Right ventricle myocardium inferior (tissue), 1 donor: ENCODE data around the gene ETV4. TPM values are rescaled to one million over a fixed set of nuclear protein-coding genes. Genes with fewer than 3 reads are reported as not detected.
"Not testable (repeated sequence)": the region's sequence is repeated elsewhere in the genome, so short reads cannot be mapped to it uniquely, and the experiment has no call there.

ENCODE experiments used
- ATAC-seq: fragments of 200-7000 bp; cut with Tn5 transposase; one replicate; pipeline ENCODE4 v1.9.1; 2020; ENCODE audit warnings: mild to moderate bottlenecking, moderate library complexity
- DNase-seq: peaks from one replicate; pipeline ENCODE4 v3.0.0; 2021; ENCODE audit errors: missing footprints
- intact Hi-C: fragments of 100-400 bp; cut with DNase I; formaldehyde crosslinking; loops from one replicate; pipeline ENCODE4 v1.11.0; 2022
- total RNA-seq: library from RNA; stranded (reverse); fragmentation: NEBNext Ultra II Directional; extraction: Animal tissue kit (Norgen Biotek cat#: 25700); gene quantifications from one replicate; pipeline ENCODE4 v1.2.1, GENCODE V29; 2021
- donor health status: DM: no; HTN: yes; CAD: no; lungs with severe emphysema.

The ETV4 gene
- total RNA-seq, 1 donor from 2014 or later, result 0.41 TPM

DNA sequence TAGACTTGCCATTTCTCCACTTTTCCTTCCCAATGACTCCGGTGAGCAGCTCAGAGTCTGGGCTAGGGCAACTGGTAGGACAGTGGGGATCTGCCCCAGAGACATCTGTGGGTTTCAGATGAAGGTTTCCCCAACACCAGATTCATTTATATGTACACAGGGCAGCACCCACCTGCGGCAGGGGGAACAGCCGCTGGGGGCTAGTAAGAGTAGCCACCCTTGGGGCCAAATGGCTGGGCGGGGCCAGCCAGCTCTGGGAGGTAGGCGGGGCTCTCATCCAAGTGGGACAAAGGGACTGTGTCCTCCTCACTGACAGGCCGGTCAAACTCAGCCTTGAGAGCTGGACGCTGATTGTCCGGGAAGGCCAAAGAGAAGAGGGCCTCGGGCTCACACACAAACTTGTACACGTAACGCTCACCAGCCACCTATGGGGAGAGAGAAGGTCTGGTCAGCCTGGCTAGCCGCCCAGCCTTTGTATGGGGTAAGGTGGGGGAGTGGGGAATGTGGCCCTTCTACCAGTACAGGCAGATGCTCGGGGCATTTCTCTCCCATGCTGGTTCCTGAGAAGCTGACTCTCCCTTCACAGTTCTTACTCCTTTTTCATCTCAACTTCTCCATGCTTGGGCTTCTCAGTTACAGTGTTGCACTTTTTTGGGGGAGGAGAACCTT lies 17.7 kb downstream of the ETV4 start:
- ATAC-seq (peak; percentile 31), DNase-seq (no peak)
- intact Hi-C loops, result no loop called here

- DNase-seq (no peak), ATAC-seq (no peak)
- intact Hi-C loops, result no loop called here
Observed at GRCh38 chr17:43526886-43527648, 19.1 kb downstream of the ETV4 start.

GRCh38 chr17:43524945-43525575 lies 21.1 kb downstream of the ETV4 start:
- no peak for ATAC-seq
- intact Hi-C loops, result no loop called here
- no peak for DNase-seq

GRCh38 chr17:43521389-43521788 lies 24.8 kb downstream of the ETV4 start:
- intact Hi-C loops, result no loop called here
- no peak for DNase-seq
- ATAC-seq, result no peak

DNA sequence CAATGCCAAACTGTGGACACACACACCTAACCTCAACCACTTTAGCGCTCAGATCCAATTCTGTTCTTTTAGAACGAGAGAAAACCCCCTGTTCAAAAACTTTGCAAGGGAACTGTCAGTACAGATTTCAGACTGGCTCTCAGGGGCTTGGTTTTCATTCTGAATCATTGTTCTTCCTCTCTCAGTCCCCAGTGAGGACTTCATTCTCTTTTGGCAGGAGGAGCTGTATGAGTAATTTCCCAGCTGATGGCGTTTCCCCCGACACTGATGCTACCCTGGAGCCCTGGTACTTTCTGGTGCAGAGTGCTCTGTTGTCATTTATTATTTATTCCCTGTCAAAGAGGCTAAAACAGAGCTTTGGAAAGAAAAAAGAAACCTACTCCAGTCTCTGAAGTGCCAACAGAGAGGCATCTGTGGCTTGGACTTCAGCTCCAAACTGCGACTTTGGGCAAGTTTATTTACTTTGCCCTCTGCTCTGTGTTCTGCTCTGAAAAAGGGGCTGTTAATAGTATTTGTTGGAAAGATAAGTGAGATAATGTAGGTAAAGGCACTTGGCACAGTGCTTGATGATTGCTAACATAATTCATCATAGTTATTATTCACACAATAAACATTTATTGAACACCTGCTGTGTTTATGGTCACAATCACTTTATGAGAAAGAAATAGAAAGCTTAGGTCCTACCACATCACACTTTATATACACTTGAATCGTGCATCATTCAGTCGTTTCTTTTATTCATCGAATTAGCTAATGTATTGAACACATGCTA lies 28.3 kb downstream of the ETV4 start:
- DNase-seq, result no peak
- intact Hi-C loops, result no loop called here
- ATAC-seq, result peak; percentile 61

- no peak for DNase-seq
- no peak for ATAC-seq
- intact Hi-C loops, result no loop called here
Observed at GRCh38 chr17:43517161-43517560, 29.0 kb downstream of the ETV4 start.

DNA sequence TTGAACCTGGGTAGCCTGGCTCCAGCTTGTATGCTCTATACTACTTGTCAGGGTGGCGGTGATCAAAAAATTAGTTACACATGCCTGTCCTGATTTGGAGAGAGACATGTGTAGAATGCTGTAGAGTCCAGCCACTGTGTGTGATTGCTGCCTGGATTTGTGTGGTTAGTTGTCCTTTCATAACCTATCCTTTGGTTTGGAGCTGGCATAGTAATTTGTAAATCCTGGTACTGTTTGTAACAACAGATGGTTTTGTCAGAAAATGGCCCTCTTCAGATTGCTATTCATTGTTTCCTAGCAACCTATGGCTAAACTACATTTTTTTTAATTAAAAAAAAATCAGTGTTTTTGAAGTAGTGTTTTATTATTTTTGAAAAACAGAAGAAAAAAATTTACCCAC lies 30.5 kb downstream of the ETV4 start:
- no peak for ATAC-seq
- intact Hi-C loops, result no loop called here

DNA sequence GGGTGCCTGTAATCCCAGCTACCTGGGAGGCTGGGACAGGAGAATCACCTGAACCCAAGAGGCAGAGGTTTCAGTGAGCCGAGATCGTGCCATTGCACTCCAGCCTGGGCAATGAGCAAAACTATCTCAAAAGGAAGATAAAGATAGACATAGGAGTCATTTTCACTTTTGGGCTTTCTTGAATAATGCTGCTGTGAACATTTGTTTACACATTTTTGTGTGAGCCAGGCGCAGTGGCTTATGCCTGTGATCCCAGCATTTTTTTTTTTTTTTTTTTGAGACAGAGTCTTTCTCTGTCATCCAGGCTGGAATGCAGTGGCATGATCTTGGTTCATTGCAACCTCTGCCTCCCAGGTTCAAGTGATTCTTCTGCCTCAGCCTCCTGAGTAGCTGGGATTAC lies 34.9 kb downstream of the ETV4 start:
- intact Hi-C loops, ATAC-seq: not testable (repeated sequence)

More for the DNA sequence above, 30.5 kb downstream of the ETV4 start:
- no peak for DNase-seq

GRCh38 chr17:43509440-43509839 lies 36.7 kb downstream of the ETV4 start:
- DNase-seq, ATAC-seq, intact Hi-C loops: not testable (repeated sequence)

More for the DNA sequence above, 34.9 kb downstream of the ETV4 start:
- DNase-seq, result not testable (repeated sequence)

- no peak for ATAC-seq
- intact Hi-C loops, result no loop called here
- DNase-seq, result no peak
Observed at GRCh38 chr17:43490621-43491020, 55.5 kb downstream of the ETV4 start.

DNA sequence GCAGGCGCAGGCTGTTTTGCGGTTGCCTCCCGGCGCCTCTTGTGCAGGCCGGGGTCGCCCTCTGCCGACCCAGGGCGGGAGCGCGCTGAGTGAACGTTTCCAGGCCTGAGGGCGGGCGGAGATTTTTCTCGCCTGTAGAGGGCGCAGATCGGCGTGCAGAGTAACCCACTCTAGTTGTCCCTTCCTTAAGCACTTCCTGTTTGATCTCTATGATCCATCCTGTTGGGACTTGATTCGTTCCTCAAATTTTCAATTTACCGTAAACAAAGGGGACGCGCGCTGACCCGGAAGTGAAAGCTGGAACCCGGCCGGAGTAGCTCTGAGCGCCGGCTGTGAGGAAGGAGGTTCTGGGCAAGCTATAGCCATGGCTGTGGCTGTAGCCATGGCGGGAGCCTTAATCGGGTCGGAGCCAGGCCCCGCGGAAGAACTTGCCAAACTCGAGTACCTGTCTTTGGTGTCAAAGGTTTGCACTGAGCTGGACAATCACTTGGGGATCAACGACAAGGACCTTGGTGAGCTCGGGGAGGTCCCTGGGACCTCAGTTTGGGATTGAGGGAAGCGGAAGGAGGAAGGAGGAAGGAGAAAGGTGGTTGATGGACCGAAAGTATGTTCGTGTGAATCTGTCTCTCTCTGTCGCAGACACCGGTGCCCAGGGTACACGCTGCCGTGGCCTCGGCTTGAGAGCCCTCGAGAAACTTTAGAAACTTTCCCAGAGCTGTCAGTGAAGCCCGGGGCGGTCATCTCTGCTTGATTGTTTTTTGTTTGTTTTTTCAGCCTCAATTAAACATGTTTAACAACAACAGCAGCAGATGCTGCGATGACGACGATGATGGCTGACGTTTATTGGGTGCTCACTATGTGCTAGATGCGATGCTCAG lies 62.2 kb downstream of the ETV4 start, which contains the start of gene DHX8:
DHX8 (plus strand) TSS at position 302 of the 878 bp plus-strand sequence; CDS start at position 365, 63 bp downstream.
- DNase-seq (peak; percentile 98), ATAC-seq (peak; percentile 99)
- intact Hi-C loops, result loop anchor here (1.0 kb wide), 1 partner anchor 90 kb away; no protein-coding TSS in a partner anchor

DNA sequence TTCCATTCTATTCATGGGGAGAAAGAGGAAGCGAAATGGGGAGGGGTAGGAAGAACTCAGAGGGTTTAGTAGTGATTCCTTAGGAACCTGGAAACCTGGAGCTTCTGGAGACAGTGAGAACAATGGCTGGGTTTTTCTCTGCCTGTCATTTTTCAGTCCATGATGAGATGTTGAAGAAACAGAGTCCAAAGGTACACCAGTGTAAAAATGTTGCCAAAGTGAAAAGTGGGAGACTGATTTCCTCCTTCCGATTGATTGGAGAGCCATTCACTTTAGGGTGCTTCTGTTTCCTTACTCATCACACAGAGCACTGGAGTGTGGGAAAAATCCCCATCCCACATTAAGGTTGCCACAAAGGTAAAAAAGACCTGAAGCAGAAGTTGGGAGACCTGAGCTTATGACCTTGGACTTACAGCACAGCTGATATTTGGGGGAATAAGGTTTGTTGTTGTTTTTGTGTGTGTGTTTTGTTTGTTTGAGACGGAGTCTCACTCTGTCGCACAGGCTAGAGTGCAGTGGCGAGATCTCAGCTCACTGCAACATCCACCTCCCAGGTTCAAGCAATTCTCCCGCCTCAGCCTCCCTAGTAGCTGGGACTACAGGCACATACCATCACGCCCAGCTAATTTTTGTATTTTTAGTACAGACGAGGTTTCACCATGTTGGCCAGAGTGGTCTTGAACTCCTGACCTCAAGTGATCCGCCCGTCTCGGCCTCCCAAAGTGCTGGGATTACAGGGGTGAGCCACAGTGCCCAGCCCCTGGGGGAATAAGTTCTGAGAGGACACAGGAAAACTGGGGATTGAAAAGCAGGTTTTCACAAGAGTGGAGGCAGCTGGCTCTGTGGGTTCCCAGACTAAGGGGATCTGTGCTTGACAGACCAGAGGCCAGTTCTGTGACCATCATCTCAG lies 63.8 kb downstream of the ETV4 start:
- DNase-seq (no peak), ATAC-seq (no peak)
- intact Hi-C loops, result loop anchor here (1.0 kb wide), 1 partner anchor 88 kb away; no protein-coding TSS in a partner anchor

GRCh38 chr17:43479948-43480347 lies 66.2 kb downstream of the ETV4 start:
- DNase-seq (no peak), ATAC-seq (no peak)
- intact Hi-C loops, result no loop called here
